GM23338 (cell line): ENCODE data around the gene ATAD1. TPM values are rescaled to one million over a fixed set of nuclear protein-coding genes. Genes with fewer than 3 reads are reported as not detected.
"Not testable (repeated sequence)": the region's sequence is repeated elsewhere in the genome, so short reads cannot be mapped to it uniquely, and the experiment has no call there.

Experiments
- ATAC-seq: fragments of 200-7000 bp; cut with Tn5 transposase; 3 replicates; pipeline ENCODE4 v1.9.1; 2020
- DNase-seq: peaks from one replicate; pipeline ENCODE4 v3.0.0-alpha.2; 2015; ENCODE audit warnings: low spot score
- H2AFZ ChIP-seq: fragments of 200-600 bp; sonication (generic); 2 replicates; pipeline ENCODE4 v1.8.0; 2016; ENCODE audit warnings: antibody characterized with exemption, mild to moderate bottlenecking, moderate library complexity
- H3F3A ChIP-seq: fragments of 200-600 bp; sonication (generic); replicated peaks from 2 replicates; pipeline ENCODE4 v1.8.0; 2017; ENCODE audit warnings: antibody characterized with exemption, mixed run types, low read depth
- H3K27ac ChIP-seq: fragments of 200-600 bp; sonication (generic); 2 replicates; pipeline ENCODE4 v1.6.1; 2016; ENCODE audit warnings: low read depth
- H3K27me3 ChIP-seq: fragments of 200-600 bp; sonication (generic); 2 replicates; pipeline ENCODE4 v1.8.0; 2016; ENCODE audit warnings: mild to moderate bottlenecking, mixed run types, moderate library complexity; ENCODE audit not compliant: insufficient read depth
- H3K36me3 ChIP-seq: fragments of 200-600 bp; sonication (generic); 2 replicates; pipeline ENCODE4 v1.8.0; 2016; ENCODE audit warnings: mild to moderate bottlenecking; ENCODE audit not compliant: insufficient read depth
- H3K4me1 ChIP-seq: fragments of 200-600 bp; sonication (generic); 2 replicates; pipeline ENCODE4 v1.8.0; 2016; ENCODE audit warnings: mild to moderate bottlenecking, moderate library complexity; ENCODE audit not compliant: insufficient read depth
- H3K4me2 ChIP-seq: fragments of 200-600 bp; sonication (generic); 2 replicates; pipeline ENCODE4 v1.7.1; 2017; ENCODE audit warnings: mixed run types
- H3K4me3 ChIP-seq: fragments of 200-600 bp; sonication (generic); 2 replicates; pipeline ENCODE4 v1.6.1; 2016; ENCODE audit warnings: mixed run types
- H3K79me2 ChIP-seq: fragments of 200-600 bp; sonication (generic); replicated peaks from 2 replicates; pipeline ENCODE4 v1.8.0; 2017; ENCODE audit warnings: mild to moderate bottlenecking; ENCODE audit not compliant: insufficient read depth
- H3K9me2 ChIP-seq: fragments of 200-600 bp; sonication (generic); 2 replicates; pipeline ENCODE4 v1.8.0; 2017; ENCODE audit not compliant: insufficient read depth
- H4K20me1 ChIP-seq: fragments of 200-600 bp; sonication (generic); replicated peaks from 2 replicates; pipeline ENCODE4 v1.8.0; 2017; ENCODE audit warnings: mild to moderate bottlenecking; ENCODE audit not compliant: insufficient read depth
- H3K27ac Mint-ChIP-seq: 2 replicates; pipeline ENCODE4 v1.8.0; 2020; ENCODE audit warnings: inconsistent platforms, mild to moderate bottlenecking, moderate library complexity, mixed read lengths
- H3K27me3 Mint-ChIP-seq: 3 replicates; pipeline ENCODE4 v1.8.0; 2022; ENCODE audit warnings: low read depth, mild to moderate bottlenecking, moderate library complexity, mixed read lengths, inconsistent platforms; ENCODE audit not compliant: insufficient read depth, poor library complexity
- H3K36me3 Mint-ChIP-seq: 3 replicates; pipeline ENCODE4 v1.8.0; 2021; ENCODE audit warnings: low read depth, mild to moderate bottlenecking, inconsistent platforms, moderate library complexity, mixed read lengths
- H3K4me1 Mint-ChIP-seq: 3 replicates; pipeline ENCODE4 v1.8.0; 2020; ENCODE audit warnings: mild to moderate bottlenecking, inconsistent platforms, mixed read lengths
- H3K4me3 Mint-ChIP-seq: 3 replicates; pipeline ENCODE4 v1.8.0; 2021; ENCODE audit warnings: moderate library complexity, mild to moderate bottlenecking, inconsistent platforms, mixed read lengths
- H3K9me3 Mint-ChIP-seq: 3 replicates; pipeline ENCODE4 v1.8.0; 2020; ENCODE audit warnings: moderate library complexity, mild to moderate bottlenecking, inconsistent platforms, mixed read lengths
- CREB1 ChIP-seq: fragments of 250-450 bp; sonication (Bioruptor Pico); IDR thresholded peaks from 2 replicates; pipeline ENCODE4 v1.5.0; 2020; ENCODE audit warnings: low read depth, mild to moderate bottlenecking, moderate library complexity
- EZH2 ChIP-seq: fragments of 200-600 bp; sonication (generic); IDR thresholded peaks from one replicate; pipeline ENCODE4 v1.8.0; 2017; ENCODE audit warnings: antibody characterized with exemption, mild to moderate bottlenecking, low read depth; ENCODE audit not compliant: unreplicated experiment
- EZH2phosphoT487 ChIP-seq: fragments of 200-600 bp; sonication (generic); IDR thresholded peaks from one replicate; pipeline ENCODE4 v1.8.1; 2018; ENCODE audit warnings: antibody characterized with exemption; ENCODE audit not compliant: unreplicated experiment
- JUNB ChIP-seq: IDR thresholded peaks from one replicate; pipeline ENCODE4 v1.6.1; 2016; ENCODE audit warnings: antibody characterized with exemption; ENCODE audit not compliant: unreplicated experiment
- NANOG ChIP-seq: IDR thresholded peaks from 2 replicates; pipeline ENCODE4 v1.6.1; 2016; ENCODE audit warnings: antibody characterized with exemption, borderline replicate concordance
- POLR2AphosphoS5 ChIP-seq: IDR thresholded peaks from 2 replicates; pipeline ENCODE4 v1.6.1; 2016; ENCODE audit warnings: antibody characterized with exemption, low read depth
- ZNF114 ChIP-seq: fragments of 250-450 bp; sonication (Bioruptor Pico); IDR thresholded peaks from 2 replicates; pipeline ENCODE4 v1.5.0; 2020; ENCODE audit warnings: mild to moderate bottlenecking, moderate library complexity
- ZNF331 ChIP-seq: fragments of 250-450 bp; sonication (Bioruptor Pico); IDR thresholded peaks from 2 replicates; pipeline ENCODE4 v1.5.0; 2020; ENCODE audit warnings: low read depth, mild to moderate bottlenecking, moderate library complexity
- polyA plus RNA-seq: library from polyadenylated mRNA; unstranded; fragments of >200 nt; fragmentation: Nextera tagmentation; extraction: Ambion mirVana; gene quantifications from 2 replicates; pipeline ENCODE4 v1.2.1, GENCODE V29; 2016
- total RNA-seq: library from RNA; depleted of rRNA; stranded (reverse); fragments of >200 nt; shearing (Covaris generic); gene quantifications from 2 replicates; pipeline ENCODE4 v1.2.3, GENCODE V29; 2014
- TF ChIP-seq, protein P1 (sequence below), 2 experiments: fragments of 200-600 bp in 1 of 2; sonication (generic) in 1 of 2; conservative IDR thresholded peaks; 2 replicates each; pipeline versions ENCODE4 v1.5.1 to v1.6.1; 2016 to 2017; ENCODE audit warnings: antibody characterized with exemption in 2 of 2, low read depth in 2 of 2, mild to moderate bottlenecking in 2 of 2, moderate library complexity in 1 of 2
- TF ChIP-seq, protein P2 (sequence below): IDR thresholded peaks from one replicate; pipeline ENCODE4 v1.6.1; 2018; ENCODE audit warnings: antibody characterized with exemption; ENCODE audit not compliant: unreplicated experiment

Gene ATAD1
- total and polyA plus RNA-seq, 2 experiments from 2014 or later = 30.3 to 49.6 TPM

DNA sequence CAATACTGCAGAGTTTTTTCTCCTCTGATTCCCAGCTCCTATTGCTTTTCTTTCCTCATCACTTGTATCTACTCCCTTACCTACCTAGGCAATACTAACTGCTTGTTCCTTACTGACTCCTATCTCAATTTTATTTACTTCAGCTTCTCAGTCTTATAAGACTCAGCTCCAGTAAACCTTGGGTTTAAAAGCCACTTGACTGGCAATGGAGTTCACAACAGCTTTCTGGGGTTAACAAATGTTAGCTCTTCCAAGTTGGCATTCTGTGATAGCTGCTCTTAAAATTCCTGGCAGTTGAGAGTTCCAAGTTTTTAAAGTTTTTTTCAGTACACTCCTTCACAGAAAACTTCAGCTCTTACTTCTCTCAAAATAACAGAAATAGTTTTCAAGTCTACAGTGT, 14.2 kb downstream of the ATAD1 start:
- ATAC-seq = no peak
- Histone ChIP-seq H3K4me1 (peaks cover 9% of the 10 kb centered on the region; the same call in 1 of the 2 replicates), H2AFZ (no peak overlapping the region), H3K79me2 (peaks cover 85% of the 10 kb centered on the region), H3K4me3 (no peak overlapping the region), H3K4me2 (no peak overlapping the region), H3K27ac (no peak overlapping the region), H3K9me2 (no peaks in the 10 kb centered on the region; the same call in 1 of the 2 replicates), H4K20me1 (no peaks in the 10 kb centered on the region; the same call in 1 of the 2 replicates), H3K36me3 (peaks cover 26% of the 10 kb centered on the region), H3K27me3 (no peaks in the 10 kb centered on the region), H3F3A (no peaks in the 10 kb centered on the region)
- peaks cover 95% of the 10 kb centered on the region for H3K36me3 Mint-ChIP-seq
- TF ChIP-seq NANOG (no peak), ZNF331 (CRISPR knock-in tag) (no peak), POLR2AphosphoS5 (no peak), CREB1 (CRISPR knock-in tag) (no peak), EZH2phosphoT487 (no peak), EZH2 (no peak), JUNB (no peak), ZNF114 (CRISPR knock-in tag) (no peak)
- TF ChIP-seq, protein P1, sequence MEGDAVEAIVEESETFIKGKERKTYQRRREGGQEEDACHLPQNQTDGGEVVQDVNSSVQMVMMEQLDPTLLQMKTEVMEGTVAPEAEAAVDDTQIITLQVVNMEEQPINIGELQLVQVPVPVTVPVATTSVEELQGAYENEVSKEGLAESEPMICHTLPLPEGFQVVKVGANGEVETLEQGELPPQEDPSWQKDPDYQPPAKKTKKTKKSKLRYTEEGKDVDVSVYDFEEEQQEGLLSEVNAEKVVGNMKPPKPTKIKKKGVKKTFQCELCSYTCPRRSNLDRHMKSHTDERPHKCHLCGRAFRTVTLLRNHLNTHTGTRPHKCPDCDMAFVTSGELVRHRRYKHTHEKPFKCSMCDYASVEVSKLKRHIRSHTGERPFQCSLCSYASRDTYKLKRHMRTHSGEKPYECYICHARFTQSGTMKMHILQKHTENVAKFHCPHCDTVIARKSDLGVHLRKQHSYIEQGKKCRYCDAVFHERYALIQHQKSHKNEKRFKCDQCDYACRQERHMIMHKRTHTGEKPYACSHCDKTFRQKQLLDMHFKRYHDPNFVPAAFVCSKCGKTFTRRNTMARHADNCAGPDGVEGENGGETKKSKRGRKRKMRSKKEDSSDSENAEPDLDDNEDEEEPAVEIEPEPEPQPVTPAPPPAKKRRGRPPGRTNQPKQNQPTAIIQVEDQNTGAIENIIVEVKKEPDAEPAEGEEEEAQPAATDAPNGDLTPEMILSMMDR (conservative IDR thresholded peaks at IDR 0.05; ENCODE audit: low read depth in 2 of 2) = no peak
- H3K9me3 Mint-ChIP-seq = peaks cover 64% of the 10 kb centered on the region
- H3K27ac Mint-ChIP-seq = no peak overlapping the region
- H3K4me1 Mint-ChIP-seq = no peaks in the 10 kb centered on the region
- no peaks in the 10 kb centered on the region for H3K27me3 Mint-ChIP-seq
- H3K4me3 Mint-ChIP-seq = no peak overlapping the region
- no peak for DNase-seq

- Histone ChIP-seq H3K36me3 (peaks cover 26% of the 10 kb centered on the region), H2AFZ (no peak overlapping the region), H3K79me2 (peaks cover 80% of the 10 kb centered on the region), H3K9me2 (no peaks in the 10 kb centered on the region; the same call in 1 of the 2 replicates), H4K20me1 (no peaks in the 10 kb centered on the region; the same call in 1 of the 2 replicates), H3K4me1 (peaks cover 9% of the 10 kb centered on the region; the same call in 1 of the 2 replicates), H3K4me3 (no peak overlapping the region), H3K4me2 (no peak overlapping the region), H3K27me3 (no peaks in the 10 kb centered on the region), H3F3A (no peaks in the 10 kb centered on the region), H3K27ac (no peak overlapping the region)
- H3K27me3 Mint-ChIP-seq = no peaks in the 10 kb centered on the region
- DNase-seq = no peak
- peaks cover 2% of the 10 kb centered on the region; the same call in 2 of the 3 replicates for H3K4me1 Mint-ChIP-seq
- no peak for ATAC-seq
- no peak for TF ChIP-seq POLR2AphosphoS5
- TF ChIP-seq, protein P2, sequence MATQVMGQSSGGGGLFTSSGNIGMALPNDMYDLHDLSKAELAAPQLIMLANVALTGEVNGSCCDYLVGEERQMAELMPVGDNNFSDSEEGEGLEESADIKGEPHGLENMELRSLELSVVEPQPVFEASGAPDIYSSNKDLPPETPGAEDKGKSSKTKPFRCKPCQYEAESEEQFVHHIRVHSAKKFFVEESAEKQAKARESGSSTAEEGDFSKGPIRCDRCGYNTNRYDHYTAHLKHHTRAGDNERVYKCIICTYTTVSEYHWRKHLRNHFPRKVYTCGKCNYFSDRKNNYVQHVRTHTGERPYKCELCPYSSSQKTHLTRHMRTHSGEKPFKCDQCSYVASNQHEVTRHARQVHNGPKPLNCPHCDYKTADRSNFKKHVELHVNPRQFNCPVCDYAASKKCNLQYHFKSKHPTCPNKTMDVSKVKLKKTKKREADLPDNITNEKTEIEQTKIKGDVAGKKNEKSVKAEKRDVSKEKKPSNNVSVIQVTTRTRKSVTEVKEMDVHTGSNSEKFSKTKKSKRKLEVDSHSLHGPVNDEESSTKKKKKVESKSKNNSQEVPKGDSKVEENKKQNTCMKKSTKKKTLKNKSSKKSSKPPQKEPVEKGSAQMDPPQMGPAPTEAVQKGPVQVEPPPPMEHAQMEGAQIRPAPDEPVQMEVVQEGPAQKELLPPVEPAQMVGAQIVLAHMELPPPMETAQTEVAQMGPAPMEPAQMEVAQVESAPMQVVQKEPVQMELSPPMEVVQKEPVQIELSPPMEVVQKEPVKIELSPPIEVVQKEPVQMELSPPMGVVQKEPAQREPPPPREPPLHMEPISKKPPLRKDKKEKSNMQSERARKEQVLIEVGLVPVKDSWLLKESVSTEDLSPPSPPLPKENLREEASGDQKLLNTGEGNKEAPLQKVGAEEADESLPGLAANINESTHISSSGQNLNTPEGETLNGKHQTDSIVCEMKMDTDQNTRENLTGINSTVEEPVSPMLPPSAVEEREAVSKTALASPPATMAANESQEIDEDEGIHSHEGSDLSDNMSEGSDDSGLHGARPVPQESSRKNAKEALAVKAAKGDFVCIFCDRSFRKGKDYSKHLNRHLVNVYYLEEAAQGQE = no peak
- peaks cover 97% of the 10 kb centered on the region for H3K36me3 Mint-ChIP-seq
- H3K27ac Mint-ChIP-seq = no peak overlapping the region
- peaks cover 69% of the 10 kb centered on the region for H3K9me3 Mint-ChIP-seq
- no peak overlapping the region for H3K4me3 Mint-ChIP-seq
Observed at GRCh38 chr10:87803328-87803727, 14.7 kb downstream of the ATAD1 start.

GRCh38 chr10:87801813-87802435, 16.1 kb downstream of the ATAD1 start:
- H3K27ac ChIP-seq, H3K4me2 ChIP-seq, H2AFZ ChIP-seq, ATAC-seq, H3K9me2 ChIP-seq, H3K27me3 ChIP-seq, H3K4me3 ChIP-seq, H3K4me1 Mint-ChIP-seq, H3K4me3 Mint-ChIP-seq, H4K20me1 ChIP-seq, H3K27ac Mint-ChIP-seq, DNase-seq, H3K27me3 Mint-ChIP-seq, H3K4me1 ChIP-seq, H3F3A ChIP-seq: not testable (repeated sequence)
- Histone ChIP-seq H3K36me3 (peaks cover 26% of the 10 kb centered on the region), H3K79me2 (peaks cover 74% of the 10 kb centered on the region)
- Mint-ChIP-seq H3K9me3 (peaks cover 69% of the 10 kb centered on the region), H3K36me3 (peaks cover 100% of the 10 kb centered on the region)
